ENCODE results near the gene NDUFS8.

- TF ChIP-seq POLR2A (IDR thresholded peaks at IDR 0.05; ENCODE audit: low read depth, low read length): no peak
- TF ChIP-seq CTCF (conservative IDR thresholded peaks at IDR 0.05; ENCODE audit: low read depth, low read length): no peak
- TF ChIP-seq RCOR1 (IDR thresholded peaks at IDR 0.05; ENCODE audit: insufficient replicate concordance, low read length): no peak
- no peak for TF ChIP-seq RFX5 (IDR thresholded peaks at IDR 0.05; ENCODE audit: low read depth, low read length)
- no peak for TF ChIP-seq MAFK (IDR thresholded peaks at IDR 0.05; ENCODE audit: low read depth, low read length)
- no peak for TF ChIP-seq SMC3 (IDR thresholded peaks at IDR 0.05; ENCODE audit: low read depth, low read length)
- TF ChIP-seq BHLHE40 (IDR thresholded peaks at IDR 0.05; ENCODE audit: low read depth, low read length): no peak
- TF ChIP-seq MAZ (IDR thresholded peaks at IDR 0.05; ENCODE audit: borderline replicate concordance, low read depth, low read length): no peak
- no peak for TF ChIP-seq ELK1 (IDR thresholded peaks at IDR 0.05; ENCODE audit: borderline replicate concordance, low read depth, low read length)
- TF ChIP-seq USF2 (IDR thresholded peaks at IDR 0.05; ENCODE audit: low read depth, low read length): no peak
- no peak for TF ChIP-seq MXI1 (IDR thresholded peaks at IDR 0.05; ENCODE audit: borderline replicate concordance, low read depth, low read length)
- no peak for TF ChIP-seq CEBPB (IDR thresholded peaks at IDR 0.05; ENCODE audit: low read depth, low read length)
- no peak for TF ChIP-seq RAD21 (IDR thresholded peaks at IDR 0.05; ENCODE audit: low read length)
Measured at GRCh38 chr11:67998150-67999045, 32.1 kb upstream of the NDUFS8 start.
